ENCODE data around the gene TPPP2. TPM values are rescaled to one million over a fixed set of nuclear protein-coding genes. Genes with fewer than 3 reads are reported as not detected.

Gene TPPP2
- total RNA-seq, 5 donors from 2014 or later (not counting 1 experiment from before 2014, with no cell fraction given): not detected

- Histone ChIP-seq H3K27ac (ENCODE audit: low read length) (no peak overlapping the region), H3K9me3 (no peaks in the 10 kb centered on the region), H3K4me1 (ENCODE audit: control insufficient read depth in 1 of 2, extremely low read depth in 1 of 2, insufficient read depth in 2 of 2, low read length in 2 of 2) (no peaks in the 10 kb centered on the region), H3K4me3 (ENCODE audit: control insufficient read depth in 1 of 2, extremely low read depth in 1 of 2, low read length in 1 of 2) (no peak overlapping the region), H3K27me3 (replicated peaks in 1 of 2; ENCODE audit: control insufficient read depth in 2 of 2, extremely low read depth in 1 of 2, insufficient read depth in 2 of 2, low read length in 1 of 2) (peaks cover 0 to 11% of the 10 kb centered on the region in 2 experiments), H3K36me3 (ENCODE audit: control insufficient read depth in 2 of 2, extremely low read depth in 1 of 2, insufficient read depth in 1 of 2, low read length in 1 of 2) (no peaks in the 10 kb centered on the region)
- POLR2A ChIA-PET: interaction anchor here in 1 of 2 donors (1.1 kb wide), 1 partner anchor 13 kb away, joined by 3 read pairs; no protein-coding TSS in a partner anchor
- no peaks in the 10 kb centered on the region for H3K36me3 Mint-ChIP-seq
- no peaks in the 10 kb centered on the region for H3K9me3 Mint-ChIP-seq
- WGBS (ENCODE audit: insufficient coverage): no CpG with 5 or more reads among the region's 3 CpGs
- peaks cover 0 to 4% of the 10 kb centered on the region in 2 donors for H3K27me3 Mint-ChIP-seq
- no peak for DNase-seq
- H3K4me1 Mint-ChIP-seq: no peaks in the 10 kb centered on the region
- CTCF ChIA-PET: interaction anchor here in 1 of 2 donors (0.6 kb wide), 1 partner anchor 36 kb away, joined by 3 read pairs; no protein-coding TSS in a partner anchor
- H3K27ac Mint-ChIP-seq: no peak overlapping the region
- no peak overlapping the region for H3K4me3 Mint-ChIP-seq
- ATAC-seq (replicated peaks in 1 of 4): no peak
Observed at GRCh38 chr14:21050597-21050996, 20.6 kb downstream of the TPPP2 start.

GRCh38 chr14:21053184-21054122, 23.4 kb downstream of the TPPP2 start:
- no peak overlapping the region for H3K27ac Mint-ChIP-seq
- POLR2A ChIA-PET: no interaction called here
- H3K36me3 Mint-ChIP-seq: no peaks in the 10 kb centered on the region

GRCh38 chr14:21054123-21054767, 24.2 kb downstream of the TPPP2 start:
- Mint-ChIP-seq H3K27me3 (peaks cover 0 to 4% of the 10 kb centered on the region in 2 donors), H3K27ac (no peak overlapping the region), H3K36me3 (no peaks in the 10 kb centered on the region), H3K9me3 (no peaks in the 10 kb centered on the region), H3K4me1 (no peaks in the 10 kb centered on the region), H3K4me3 (no peak overlapping the region)
- H3K36me3 ChIP-seq (ENCODE audit: control insufficient read depth in 2 of 2, extremely low read depth in 1 of 2, insufficient read depth in 1 of 2, low read length in 1 of 2): no peaks in the 10 kb centered on the region
- no peak for DNase-seq
- 60% methylated on average over 1 of the region's 3 CpGs for WGBS (ENCODE audit: insufficient coverage)
- H3K27me3 ChIP-seq (replicated peaks in 1 of 2; ENCODE audit: control insufficient read depth in 2 of 2, extremely low read depth in 1 of 2, insufficient read depth in 2 of 2, low read length in 1 of 2): peaks cover 0 to 22% of the 10 kb centered on the region in 2 experiments
- H3K4me1 ChIP-seq (ENCODE audit: control insufficient read depth in 1 of 2, extremely low read depth in 1 of 2, insufficient read depth in 2 of 2, low read length in 2 of 2): no peaks in the 10 kb centered on the region
- POLR2A ChIA-PET: no interaction called here
- peak in 1 of 4 experiments; percentile 20 for ATAC-seq (replicated peaks in 1 of 4)
- H3K4me3 ChIP-seq (ENCODE audit: control insufficient read depth in 1 of 2, extremely low read depth in 1 of 2, low read length in 1 of 2): no peak overlapping the region
- no peak overlapping the region for H3K27ac ChIP-seq (ENCODE audit: low read length)
- H3K9me3 ChIP-seq: no peaks in the 10 kb centered on the region
- CTCF ChIA-PET: interaction anchor here in 1 of 2 donors (1.2 kb wide), 1 partner anchor 10 kb away, joined by 4 read pairs; no protein-coding TSS in a partner anchor

More at GRCh38 chr14:21053184-21054122, 23.4 kb downstream of the TPPP2 start:
- H3K4me3 ChIP-seq (ENCODE audit: control insufficient read depth in 1 of 2, extremely low read depth in 1 of 2, low read length in 1 of 2): no peak overlapping the region
- 79% methylated on average over 11 of the region's 20 CpGs for WGBS (ENCODE audit: insufficient coverage)
- H3K27ac ChIP-seq (ENCODE audit: low read length): no peak overlapping the region
- H3K27me3 Mint-ChIP-seq: peaks cover 0 to 4% of the 10 kb centered on the region in 2 donors
- no peaks in the 10 kb centered on the region for H3K9me3 Mint-ChIP-seq
- no peak for ATAC-seq (replicated peaks in 1 of 4)
- no peaks in the 10 kb centered on the region for H3K36me3 ChIP-seq (ENCODE audit: control insufficient read depth in 2 of 2, extremely low read depth in 1 of 2, insufficient read depth in 1 of 2, low read length in 1 of 2)
- no peak overlapping the region for H3K4me3 Mint-ChIP-seq
- DNase-seq: no peak
- no peaks in the 10 kb centered on the region for H3K4me1 Mint-ChIP-seq
- CTCF ChIA-PET: interaction anchor here in 1 of 2 donors (1.2 kb wide), 1 partner anchor 9 kb away, joined by 4 read pairs; no protein-coding TSS in a partner anchor
- H3K4me1 ChIP-seq (ENCODE audit: control insufficient read depth in 1 of 2, extremely low read depth in 1 of 2, insufficient read depth in 2 of 2, low read length in 2 of 2): no peaks in the 10 kb centered on the region
- no peaks in the 10 kb centered on the region for H3K9me3 ChIP-seq
- peaks cover 0 to 19% of the 10 kb centered on the region in 2 experiments for H3K27me3 ChIP-seq (replicated peaks in 1 of 2; ENCODE audit: control insufficient read depth in 2 of 2, extremely low read depth in 1 of 2, insufficient read depth in 2 of 2, low read length in 1 of 2)

- peaks cover 2 to 6% of the 10 kb centered on the region in 2 donors for H3K27me3 Mint-ChIP-seq
- no peaks in the 10 kb centered on the region for H3K9me3 ChIP-seq
- no CpG with 5 or more reads among the region's 4 CpGs for WGBS (ENCODE audit: insufficient coverage)
- H3K27ac ChIP-seq (ENCODE audit: low read length): no peak overlapping the region
- no peak overlapping the region for H3K4me3 Mint-ChIP-seq
- no peaks in the 10 kb centered on the region for H3K4me1 ChIP-seq (ENCODE audit: control insufficient read depth in 1 of 2, extremely low read depth in 1 of 2, insufficient read depth in 2 of 2, low read length in 2 of 2)
- no peaks in the 10 kb centered on the region for H3K9me3 Mint-ChIP-seq
- H3K4me1 Mint-ChIP-seq: no peaks in the 10 kb centered on the region
- no peaks in the 10 kb centered on the region for H3K36me3 Mint-ChIP-seq
- POLR2A ChIA-PET: no interaction called here
- ATAC-seq (replicated peaks in 1 of 4): no peak
- peaks cover 0 to 20% of the 10 kb centered on the region in 2 experiments for H3K27me3 ChIP-seq (replicated peaks in 1 of 2; ENCODE audit: control insufficient read depth in 2 of 2, extremely low read depth in 1 of 2, insufficient read depth in 2 of 2, low read length in 1 of 2)
- no peak overlapping the region for H3K27ac Mint-ChIP-seq
- DNase-seq: no peak
- no peaks in the 10 kb centered on the region for H3K36me3 ChIP-seq (ENCODE audit: control insufficient read depth in 2 of 2, extremely low read depth in 1 of 2, insufficient read depth in 1 of 2, low read length in 1 of 2)
- CTCF ChIA-PET: no interaction called here
- H3K4me3 ChIP-seq (ENCODE audit: control insufficient read depth in 1 of 2, extremely low read depth in 1 of 2, low read length in 1 of 2): no peak overlapping the region
Observed at GRCh38 chr14:21054768-21055145, 24.7 kb downstream of the TPPP2 start.

- H3K4me1 Mint-ChIP-seq: no peaks in the 10 kb centered on the region
- no peaks in the 10 kb centered on the region for H3K4me1 ChIP-seq (ENCODE audit: control insufficient read depth in 1 of 2, extremely low read depth in 1 of 2, insufficient read depth in 2 of 2, low read length in 2 of 2)
- H3K9me3 Mint-ChIP-seq: no peaks in the 10 kb centered on the region
- DNase-seq (no peak), ATAC-seq (replicated peaks in 1 of 4) (no peak)
- 43% methylated on average over 1 of the region's 5 CpGs for WGBS (ENCODE audit: insufficient coverage)
- ChIA-PET CTCF (no interaction called here), POLR2A (no interaction called here)
- no peaks in the 10 kb centered on the region for H3K36me3 Mint-ChIP-seq
- no peak overlapping the region for H3K4me3 Mint-ChIP-seq
- no peak overlapping the region for H3K4me3 ChIP-seq (ENCODE audit: control insufficient read depth in 1 of 2, extremely low read depth in 1 of 2, low read length in 1 of 2)
- H3K27ac ChIP-seq (ENCODE audit: low read length): no peak overlapping the region
- no peaks in the 10 kb centered on the region for H3K36me3 ChIP-seq (ENCODE audit: control insufficient read depth in 2 of 2, extremely low read depth in 1 of 2, insufficient read depth in 1 of 2, low read length in 1 of 2)
- H3K27ac Mint-ChIP-seq: no peak overlapping the region
- H3K9me3 ChIP-seq: no peaks in the 10 kb centered on the region
- peaks cover 8 to 14% of the 10 kb centered on the region in 2 donors for H3K27me3 Mint-ChIP-seq
- H3K27me3 ChIP-seq (replicated peaks in 1 of 2; ENCODE audit: control insufficient read depth in 2 of 2, extremely low read depth in 1 of 2, insufficient read depth in 2 of 2, low read length in 1 of 2): peaks cover 0 to 22% of the 10 kb centered on the region in 2 experiments
Observed at GRCh38 chr14:21055432-21056117, 25.6 kb downstream of the TPPP2 start.
